GM12801 (cell line): ENCODE data around the gene NXPE4.

Experiments
- TF ChIP-seq, protein P1 (sequence below): IDR thresholded peaks from one replicate; pipeline ENCODE4 v1.5.1; 2011; ENCODE audit warnings: control low read depth; ENCODE audit not compliant: insufficient read length; ENCODE audit errors: extremely low read depth

NXPE4 gene

DNA sequence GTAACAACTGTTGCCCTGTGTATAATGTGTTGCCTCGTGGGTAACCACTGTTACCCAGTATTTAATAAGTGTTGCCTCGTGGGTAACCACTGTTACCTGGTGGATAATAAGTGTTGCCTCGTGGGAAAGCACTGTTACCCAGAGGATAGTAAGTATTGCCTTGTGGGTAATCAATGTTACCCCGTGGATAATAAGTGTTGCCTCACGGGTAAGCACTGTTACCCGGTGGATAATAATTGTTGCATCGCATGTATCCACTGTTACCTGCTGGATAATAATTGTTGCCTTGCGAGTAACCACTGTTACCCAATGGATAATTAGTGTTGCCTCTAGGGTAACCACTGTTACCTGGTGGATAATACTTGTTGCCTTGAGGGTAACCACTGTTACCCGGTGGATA is 17.1 kb upstream of the NXPE4 start:
- TF ChIP-seq, protein P1, sequence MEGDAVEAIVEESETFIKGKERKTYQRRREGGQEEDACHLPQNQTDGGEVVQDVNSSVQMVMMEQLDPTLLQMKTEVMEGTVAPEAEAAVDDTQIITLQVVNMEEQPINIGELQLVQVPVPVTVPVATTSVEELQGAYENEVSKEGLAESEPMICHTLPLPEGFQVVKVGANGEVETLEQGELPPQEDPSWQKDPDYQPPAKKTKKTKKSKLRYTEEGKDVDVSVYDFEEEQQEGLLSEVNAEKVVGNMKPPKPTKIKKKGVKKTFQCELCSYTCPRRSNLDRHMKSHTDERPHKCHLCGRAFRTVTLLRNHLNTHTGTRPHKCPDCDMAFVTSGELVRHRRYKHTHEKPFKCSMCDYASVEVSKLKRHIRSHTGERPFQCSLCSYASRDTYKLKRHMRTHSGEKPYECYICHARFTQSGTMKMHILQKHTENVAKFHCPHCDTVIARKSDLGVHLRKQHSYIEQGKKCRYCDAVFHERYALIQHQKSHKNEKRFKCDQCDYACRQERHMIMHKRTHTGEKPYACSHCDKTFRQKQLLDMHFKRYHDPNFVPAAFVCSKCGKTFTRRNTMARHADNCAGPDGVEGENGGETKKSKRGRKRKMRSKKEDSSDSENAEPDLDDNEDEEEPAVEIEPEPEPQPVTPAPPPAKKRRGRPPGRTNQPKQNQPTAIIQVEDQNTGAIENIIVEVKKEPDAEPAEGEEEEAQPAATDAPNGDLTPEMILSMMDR, result no peak

DNA sequence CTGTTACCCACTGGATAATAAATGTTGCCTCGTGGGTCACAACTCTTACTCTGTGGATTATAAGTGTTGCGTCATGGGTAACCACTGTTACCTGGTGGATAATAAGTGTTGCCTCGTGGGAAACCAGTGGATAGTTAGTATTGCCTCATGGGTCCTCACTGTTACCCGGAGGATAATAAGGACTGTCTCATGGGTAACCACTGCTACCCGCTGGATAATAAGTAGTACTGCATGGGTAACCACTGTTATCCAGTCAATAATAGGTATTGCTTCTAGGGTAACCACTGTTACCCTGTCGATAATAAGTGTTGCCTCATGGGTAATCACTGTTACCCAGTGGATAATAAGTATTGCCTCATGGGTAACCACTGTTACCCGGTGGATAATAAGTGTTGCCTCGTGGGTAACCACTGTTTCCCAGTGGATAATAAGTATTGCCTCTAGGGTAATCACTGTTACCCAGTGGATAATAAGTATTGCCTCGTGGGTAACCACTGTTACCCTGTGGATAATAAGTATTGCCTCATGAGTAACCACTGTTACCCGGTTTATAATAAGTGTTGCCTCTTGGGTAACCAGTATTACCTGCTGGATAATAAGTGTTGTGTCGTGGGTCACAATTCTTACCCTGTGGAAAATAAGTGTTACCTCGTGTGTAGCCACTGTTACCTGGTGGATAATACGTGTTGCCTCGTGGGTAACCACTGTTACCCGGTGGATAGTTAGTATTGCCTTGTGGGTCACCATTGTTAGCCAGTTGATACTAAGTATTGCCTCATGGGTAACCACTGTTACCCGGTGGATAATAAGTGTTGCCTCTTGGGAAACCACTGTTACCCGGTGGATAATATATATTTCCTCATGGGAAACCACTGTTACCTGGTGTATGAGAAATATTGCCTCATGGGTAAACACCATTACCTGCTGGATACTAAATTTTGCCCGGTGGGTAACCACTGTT is 15.7 kb upstream of the NXPE4 start:
- TF ChIP-seq, protein P1, result no peak

DNA sequence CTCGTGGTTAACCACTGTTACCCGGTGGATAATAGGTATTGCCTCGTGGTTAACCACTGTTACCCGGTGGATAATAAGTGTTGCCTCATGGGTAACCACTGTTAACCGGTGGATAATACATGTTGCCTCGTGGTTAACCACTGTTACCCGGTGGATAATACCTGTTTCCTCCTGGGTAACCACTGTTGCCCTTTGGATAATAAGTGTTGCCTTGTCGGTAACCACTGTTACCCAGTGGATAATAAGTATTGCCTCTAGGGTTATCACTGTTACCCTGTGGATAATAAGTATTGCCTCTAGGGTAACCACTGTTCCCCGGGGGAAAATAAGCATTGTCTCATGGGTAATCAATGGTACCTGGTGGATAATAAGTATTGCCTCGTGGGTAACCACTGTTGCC is 15.0 kb upstream of the NXPE4 start:
- TF ChIP-seq, protein P1, result no peak

DNA sequence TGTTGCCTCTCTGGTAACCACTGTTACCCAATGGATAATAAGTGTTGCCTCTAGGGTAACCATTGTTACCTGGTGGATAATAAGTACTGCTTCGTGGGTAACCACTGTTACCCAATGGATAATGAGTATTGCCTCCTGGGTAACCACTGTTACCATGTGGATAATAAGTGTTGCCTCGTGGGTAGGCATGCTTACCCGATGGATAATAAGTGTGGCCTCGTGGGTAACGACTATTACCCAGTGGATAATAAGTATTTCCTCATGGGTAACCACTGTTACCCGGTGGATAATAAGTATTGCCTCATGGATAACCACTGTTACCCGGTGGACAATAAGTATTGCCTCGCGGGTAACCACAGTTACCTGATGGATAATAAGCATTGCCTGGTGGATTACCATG is 13.8 kb upstream of the NXPE4 start:
- TF ChIP-seq, protein P1, result no peak

DNA sequence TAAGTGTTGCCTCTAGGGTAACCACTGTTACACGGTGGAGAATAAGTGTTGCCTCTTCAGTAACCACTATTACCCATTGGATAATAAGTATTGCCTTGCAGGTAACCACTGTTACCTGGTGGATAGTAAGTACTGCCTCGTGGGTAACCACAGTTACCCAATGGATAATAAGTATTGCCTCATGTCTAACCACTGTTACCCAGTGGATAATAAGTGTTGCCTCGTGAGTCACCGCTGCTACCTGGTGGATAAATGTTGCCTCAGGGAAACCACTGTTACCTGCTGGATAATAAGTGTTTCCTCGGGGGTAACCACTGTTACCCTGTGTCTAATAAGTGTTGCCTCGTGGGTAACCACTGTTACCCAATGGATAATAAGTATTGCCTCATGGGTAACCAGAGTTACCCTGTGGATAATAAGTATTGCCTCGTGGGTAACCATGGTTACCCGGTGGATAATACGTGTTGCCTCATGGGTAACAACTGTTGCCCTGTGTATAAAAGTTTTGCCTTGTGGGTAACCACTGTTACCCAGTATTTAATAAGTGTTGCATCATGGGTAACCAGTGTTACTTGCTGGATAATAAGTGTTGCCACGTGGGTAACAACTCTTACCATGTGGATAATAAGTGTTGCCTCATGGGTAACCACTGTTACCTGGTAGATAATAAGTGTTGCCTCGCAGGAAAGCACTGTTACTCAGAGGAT is 12.3 kb upstream of the NXPE4 start:
- TF ChIP-seq, protein P1, result no peak

DNA sequence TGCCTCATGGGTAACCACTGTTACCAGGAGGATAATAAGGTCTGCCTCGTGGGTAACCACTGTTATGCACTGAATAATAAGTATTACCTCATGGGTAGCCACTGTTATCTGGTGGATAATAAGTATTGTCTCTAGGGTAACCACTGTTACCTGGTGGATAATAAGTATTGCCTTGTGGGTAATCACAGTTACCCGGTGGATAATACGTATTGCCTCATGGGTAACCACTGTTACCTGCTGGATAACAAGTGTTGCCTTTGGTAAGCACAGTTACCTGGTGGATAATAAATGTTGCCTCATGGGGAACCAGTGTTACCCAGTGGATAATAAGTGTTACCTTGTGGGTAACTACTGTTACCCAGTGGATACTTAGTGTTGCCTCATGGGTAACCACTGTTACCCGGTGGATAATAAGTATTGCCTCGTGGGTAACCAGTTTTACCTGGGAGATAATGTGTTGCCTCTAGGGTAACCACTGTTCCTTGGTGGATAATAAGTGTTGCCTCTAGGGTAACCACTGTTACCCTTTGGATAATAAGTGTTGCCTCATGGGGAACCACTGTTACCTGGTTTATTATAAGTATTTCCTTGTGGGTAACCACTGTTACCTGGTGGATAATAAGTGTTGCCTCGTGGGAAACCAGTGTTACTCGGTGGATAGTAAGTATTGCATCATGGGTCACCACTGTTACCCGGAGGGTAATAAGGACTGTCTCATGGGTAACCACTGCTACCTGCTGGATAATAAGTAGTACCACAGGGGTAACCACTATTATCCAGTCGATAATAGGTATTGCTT is 10.6 kb upstream of the NXPE4 start:
- TF ChIP-seq, protein P1, result no peak

DNA sequence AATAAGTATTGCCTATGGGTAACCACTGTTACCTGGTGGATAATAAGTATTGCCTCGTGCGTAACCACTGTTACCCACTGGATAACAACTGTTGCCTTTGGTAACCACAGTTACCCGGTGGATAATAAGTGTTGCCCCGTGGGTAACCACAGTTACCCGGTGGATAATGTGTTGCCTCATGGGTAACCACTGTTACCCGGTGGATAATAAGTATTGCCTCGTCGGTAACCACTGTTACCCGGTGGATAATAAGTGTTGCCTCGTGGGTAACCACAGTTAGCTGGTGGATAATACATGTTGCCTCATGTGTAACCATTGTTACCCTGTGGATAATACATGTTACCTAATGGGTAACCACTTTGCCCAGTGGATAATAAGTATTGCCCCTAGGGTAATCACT is 9.8 kb upstream of the NXPE4 start:
- TF ChIP-seq, protein P1, result no peak
